SH-SY5Y (cell line): Measurements from ENCODE around the gene FRY.

Source experiments
- GATA2 ChIP-seq: IDR thresholded peaks from 2 replicates; pipeline ENCODE4 v1.6.1; 2011; ENCODE audit warnings: mild to moderate bottlenecking, low read depth, low read length
- GATA3 ChIP-seq: IDR thresholded peaks from 2 replicates; pipeline ENCODE4 v1.6.1; 2011; ENCODE audit warnings: low read depth, mild to moderate bottlenecking, low read length, moderate library complexity

DNA sequence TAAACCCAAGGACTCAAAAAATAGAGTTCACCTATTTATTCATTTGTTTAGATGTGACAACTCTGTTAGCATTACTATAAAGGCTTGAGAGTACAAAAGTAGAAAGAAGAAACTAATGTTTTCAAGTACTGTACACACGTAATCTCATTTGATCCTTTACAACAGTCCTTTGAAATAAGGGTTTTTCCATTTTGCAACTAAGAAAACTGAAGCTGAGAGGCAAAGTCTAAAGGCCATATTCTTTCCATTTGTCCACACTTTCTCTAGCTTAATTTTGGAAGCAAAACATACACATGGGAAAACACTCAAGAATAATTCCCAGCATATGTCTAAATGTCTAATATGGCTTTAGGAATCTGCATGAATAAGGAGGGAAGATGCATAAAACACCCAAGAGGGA, 249.5 kb downstream of the FRY start:
- TF ChIP-seq GATA2: no peak
- no peak for TF ChIP-seq GATA3
